PC-3 (cell line): ENCODE results near the gene P4HB.

Source experiments
- CTCF ChIP-seq: fragments of 300-600 bp; sonication (generic); conservative IDR thresholded peaks from 2 replicates; pipeline ENCODE4 v1.5.1; 2017; ENCODE audit warnings: antibody characterized with exemption, low read depth, mild to moderate bottlenecking, low read length
- EZH2 ChIP-seq: fragments of 300-600 bp; sonication (generic); IDR thresholded peaks from one replicate; pipeline ENCODE4 v1.6.1; 2017; ENCODE audit warnings: antibody characterized with exemption, mild to moderate bottlenecking, low read length; ENCODE audit not compliant: unreplicated experiment
- EZH2phosphoT487 ChIP-seq: fragments of 300-600 bp; sonication (generic); IDR thresholded peaks from 2 replicates; pipeline ENCODE4 v1.6.1; 2018; ENCODE audit warnings: mild to moderate bottlenecking, antibody characterized with exemption, low read length, borderline replicate concordance

GRCh38 chr17:81843713-81844326, 16.5 kb downstream of the P4HB start:
- TF ChIP-seq CTCF (no peak), EZH2 (no peak), EZH2phosphoT487 (no peak)
